Measurements from ENCODE around the gene GATM.

GATM gene

GRCh38 chr15:45414215-45414885 is 36.0 kb upstream of the GATM start:
- POLR2A ChIA-PET = interaction anchor here (1.8 kb wide), 2 partner anchors 12 kb away, joined by 6 read pairs; a partner anchor contains a TSS
- CTCF ChIA-PET = no interaction called here
- no peak for DNase-seq (ENCODE audit: extremely low spot score)
- TF ChIP-seq FOXK2 (IDR thresholded peaks at IDR 0.05) (no peak), SUZ12 (IDR thresholded peaks at IDR 0.05) (no peak), HDGF (IDR thresholded peaks at IDR 0.05; ENCODE audit: borderline replicate concordance) (no peak), PKNOX1 (IDR thresholded peaks at IDR 0.05) (no peak), L3MBTL2 (conservative IDR thresholded peaks at IDR 0.05) (no peak), BHLHE40 (IDR thresholded peaks at IDR 0.05; ENCODE audit: borderline replicate concordance) (no peak), ELF4 (IDR thresholded peaks at IDR 0.05) (no peak), CTBP1 (IDR thresholded peaks at IDR 0.05; ENCODE audit: borderline replicate concordance) (no peak), NFRKB (IDR thresholded peaks at IDR 0.05) (no peak), TARDBP (IDR thresholded peaks at IDR 0.05) (no peak), ARNT (IDR thresholded peaks at IDR 0.05) (no peak)

- DNase-seq (ENCODE audit: extremely low spot score) = no peak
- TF ChIP-seq ARNT (IDR thresholded peaks at IDR 0.05) = no peak
- no peak for TF ChIP-seq CTBP1 (IDR thresholded peaks at IDR 0.05; ENCODE audit: borderline replicate concordance)
- TF ChIP-seq NFRKB (IDR thresholded peaks at IDR 0.05) = no peak
- TF ChIP-seq PKNOX1 (IDR thresholded peaks at IDR 0.05) = no peak
- no peak for TF ChIP-seq ELF4 (IDR thresholded peaks at IDR 0.05)
- no peak for TF ChIP-seq FOXK2 (IDR thresholded peaks at IDR 0.05)
- TF ChIP-seq ZNF384 (IDR thresholded peaks at IDR 0.05) = no peak
- TF ChIP-seq L3MBTL2 (conservative IDR thresholded peaks at IDR 0.05) = no peak
- TF ChIP-seq TARDBP (IDR thresholded peaks at IDR 0.05) = no peak
- TF ChIP-seq HDGF (IDR thresholded peaks at IDR 0.05; ENCODE audit: borderline replicate concordance) = no peak
- no peak for TF ChIP-seq SP1 (IDR thresholded peaks at IDR 0.05)
- TF ChIP-seq FOXA1 (IDR thresholded peaks at IDR 0.05) = no peak
- no peak for TF ChIP-seq SUZ12 (IDR thresholded peaks at IDR 0.05)
- no peak for TF ChIP-seq LEF1 (IDR thresholded peaks at IDR 0.05; ENCODE audit: borderline replicate concordance)
- CTCF ChIA-PET = no interaction called here
- POLR2A ChIA-PET = no interaction called here
Measured at GRCh38 chr15:45409596-45409995, 31.3 kb upstream of the GATM start.

- CTCF ChIA-PET = no interaction called here
- TF ChIP-seq FOXA1 (IDR thresholded peaks at IDR 0.05) (no peak), ELF4 (IDR thresholded peaks at IDR 0.05) (no peak), BHLHE40 (IDR thresholded peaks at IDR 0.05; ENCODE audit: borderline replicate concordance) (no peak), FOXK2 (IDR thresholded peaks at IDR 0.05) (no peak), FOXM1 (IDR thresholded peaks at IDR 0.05; ENCODE audit: borderline replicate concordance) (no peak), PKNOX1 (IDR thresholded peaks at IDR 0.05) (no peak), TARDBP (IDR thresholded peaks at IDR 0.05) (no peak), ARNT (IDR thresholded peaks at IDR 0.05) (no peak), CTBP1 (IDR thresholded peaks at IDR 0.05; ENCODE audit: borderline replicate concordance) (no peak), SUZ12 (IDR thresholded peaks at IDR 0.05) (no peak)
- POLR2A ChIA-PET = no interaction called here
- no peak for DNase-seq (ENCODE audit: extremely low spot score)
Measured at GRCh38 chr15:45407786-45408185, 29.4 kb upstream of the GATM start.

GRCh38 chr15:45402955-45403877 is 24.9 kb upstream of the GATM start:
- ChIA-PET CTCF (no interaction called here), POLR2A (interaction anchor here (1.2 to 2.0 kb wide), 6 partner anchors 10 to 239 kb away, joined by 3 to 23 read pairs (median 6); no protein-coding TSS in a partner anchor)
- TF ChIP-seq SUZ12 (IDR thresholded peaks at IDR 0.05) (no peak), TARDBP (IDR thresholded peaks at IDR 0.05) (no peak), LEF1 (IDR thresholded peaks at IDR 0.05; ENCODE audit: borderline replicate concordance) (no peak), SP1 (IDR thresholded peaks at IDR 0.05) (no peak), L3MBTL2 (conservative IDR thresholded peaks at IDR 0.05) (no peak), ELF4 (IDR thresholded peaks at IDR 0.05) (no peak), FOXK2 (IDR thresholded peaks at IDR 0.05) (no peak), FOXM1 (IDR thresholded peaks at IDR 0.05; ENCODE audit: borderline replicate concordance) (no peak), CTBP1 (IDR thresholded peaks at IDR 0.05; ENCODE audit: borderline replicate concordance) (no peak), BHLHE40 (IDR thresholded peaks at IDR 0.05; ENCODE audit: borderline replicate concordance) (no peak), ZNF384 (IDR thresholded peaks at IDR 0.05) (no peak), PKNOX1 (IDR thresholded peaks at IDR 0.05) (no peak), FOXA1 (IDR thresholded peaks at IDR 0.05) (no peak), NFRKB (IDR thresholded peaks at IDR 0.05) (no peak)
- peak; percentile 10 for DNase-seq (ENCODE audit: extremely low spot score)

Data from HEK293T (cell line).